GM12878 (cell line): ENCODE data around the gene TRMT1. TPM values are rescaled to one million over a fixed set of nuclear protein-coding genes. Genes with fewer than 3 reads are reported as not detected.

ENCODE experiments used
- BHLHE40 ChIP-seq, 2 experiments: fragments of 450-650 bp in 1 of 2; IDR thresholded peaks; 2 replicates each; pipeline ENCODE4 v1.6.1; 2011 to 2017; ENCODE audit warnings: low read depth in 2 of 2, borderline replicate concordance in 1 of 2, improper control_type of control experiment in 1 of 2, low read length in 1 of 2, mild to moderate bottlenecking in 1 of 2
- BMI1 ChIP-seq: fragments of 450-650 bp; IDR thresholded peaks from 2 replicates; pipeline ENCODE4 v1.6.1; 2016; ENCODE audit warnings: mild to moderate bottlenecking, moderate library complexity, borderline replicate concordance
- CBX3 ChIP-seq: fragments of 200-600 bp; sonication (generic); IDR thresholded peaks from 2 replicates; pipeline ENCODE4 v1.6.1; 2016; ENCODE audit warnings: low read depth, borderline replicate concordance
- CEBPB ChIP-seq, 2 experiments: fragments of 150-350 bp in 1 of 2; IDR thresholded peaks; 2 replicates each; pipeline ENCODE4 v1.6.1; 2012 to 2014; ENCODE audit warnings: low read depth in 2 of 2, low read length in 2 of 2, borderline replicate concordance in 1 of 2, inconsistent platforms in 1 of 2
- EZH2 ChIP-seq: IDR thresholded peaks from 2 replicates; pipeline ENCODE4 v1.6.1; 2012; ENCODE audit warnings: low read depth, mild to moderate bottlenecking, control low read depth, inconsistent platforms, low read length, borderline replicate concordance; ENCODE audit not compliant: control insufficient read depth
- GABPA ChIP-seq: IDR thresholded peaks from 2 replicates; pipeline ENCODE4 v1.6.1; 2014; ENCODE audit warnings: antibody characterized with exemption, low read depth, mild to moderate bottlenecking, inconsistent platforms
- IKZF2 ChIP-seq, 2 experiments: fragments of 450-650 bp; IDR thresholded peaks; 2 replicates each; pipeline ENCODE4 v1.6.1; 2017; ENCODE audit warnings: mild to moderate bottlenecking in 2 of 2, moderate library complexity in 2 of 2
- MYB ChIP-seq: fragments of 150-350 bp; IDR thresholded peaks from 2 replicates; pipeline ENCODE4 v1.6.1; 2014; ENCODE audit warnings: mild to moderate bottlenecking, low read depth, low read length, borderline replicate concordance
- NBN ChIP-seq: fragments of 450-650 bp; IDR thresholded peaks from 2 replicates; pipeline ENCODE4 v1.6.1; 2016
- NRF1 ChIP-seq: conservative IDR thresholded peaks from 2 replicates; pipeline ENCODE4 v1.6.1; 2011; ENCODE audit warnings: mild to moderate bottlenecking, low read depth, low read length, improper control_type of control experiment
- PAX8 ChIP-seq: fragments of 450-650 bp; IDR thresholded peaks from 2 replicates; pipeline ENCODE4 v1.6.1; 2017; ENCODE audit warnings: mild to moderate bottlenecking, moderate library complexity
- PML ChIP-seq: IDR thresholded peaks from 2 replicates; pipeline ENCODE4 v1.6.1; 2012; ENCODE audit warnings: low read length, inconsistent platforms
- POLR2AphosphoS5 ChIP-seq: IDR thresholded peaks from 2 replicates; pipeline ENCODE4 v1.6.1; 2011; ENCODE audit warnings: mild to moderate bottlenecking, low read length, inconsistent platforms
- RELA ChIP-seq: fragments of 450-650 bp; IDR thresholded peaks from 2 replicates; pipeline ENCODE4 v1.8.0; 2014; ENCODE audit warnings: borderline replicate concordance; ENCODE audit not compliant: partially characterized antibody
- SRF ChIP-seq, 2 experiments: IDR thresholded peaks; 2 replicates each; pipeline ENCODE4 v1.6.1; 2011; ENCODE audit warnings: low read depth in 2 of 2, low read length in 2 of 2, mild to moderate bottlenecking in 1 of 2, moderate library complexity in 1 of 2
- STAT3 ChIP-seq: IDR thresholded peaks from 2 replicates; pipeline ENCODE4 v1.6.1; 2011; ENCODE audit warnings: low read depth, low read length, improper control_type of control experiment
- TARDBP ChIP-seq: IDR thresholded peaks from 2 replicates; pipeline ENCODE4 v1.6.1; 2016; ENCODE audit warnings: borderline replicate concordance
- YBX1 ChIP-seq: fragments of 450-650 bp; IDR thresholded peaks from 2 replicates; pipeline ENCODE4 v1.6.1; 2016; ENCODE audit warnings: antibody characterized with exemption
- polyA plus RNA-seq, 11 experiments: library from polyadenylated mRNA; depleted of rRNA in 4 of 11; unstranded in 6 of 11; stranded (reverse) in 5 of 11; fragments of >200 nt; fragmentation: Nextera tagmentation in 4 of 11; fragmentation: Illumina TruSeq in 1 of 11; extraction: Ambion mirVana in 4 of 11; extraction: Trizol in 1 of 11; gene quantifications; 1 replicate in 1 of 11; 2 replicates in 10 of 11; pipeline versions ENCODE4 v1.2.1 to v1.2.3, GENCODE V29; 2011 to 2016; ENCODE audit warnings: inconsistent platforms in 2 of 11, missing spikeins in 2 of 11, low read depth in 1 of 11
- total RNA-seq, 4 experiments: library from RNA; depleted of rRNA in 3 of 4; stranded (reverse); fragments of >200 nt in 3 of 4; fragmentation: Illumina TruSeq in 1 of 4; extraction: Trizol in 1 of 4; gene quantifications; 2 replicates each; pipeline versions ENCODE4 v1.2.1 to v1.2.3, GENCODE V29; 2013 to 2021
- TF ChIP-seq, protein P1 (sequence below): fragments of 150-350 bp; IDR thresholded peaks from 2 replicates; pipeline ENCODE4 v1.6.1; 2014; ENCODE audit warnings: mild to moderate bottlenecking, low read depth, low read length
- TF ChIP-seq, protein P2 (sequence below): fragments of 450-650 bp; IDR thresholded peaks from 2 replicates; pipeline ENCODE4 v1.6.1; 2016; ENCODE audit warnings: mild to moderate bottlenecking, moderate library complexity, borderline replicate concordance
- TF ChIP-seq, protein P3 (sequence below): fragments of 450-650 bp; IDR thresholded peaks from 2 replicates; pipeline ENCODE4 v1.6.1; 2017; ENCODE audit warnings: mild to moderate bottlenecking, moderate library complexity

TRMT1 gene
- total and polyA plus RNA-seq, 10 of the 15 experiments (the other 5 are each of a cell fraction or from before 2014, with no cell fraction given): 3.4 to 68.8 (median 34.8) TPM

DNA sequence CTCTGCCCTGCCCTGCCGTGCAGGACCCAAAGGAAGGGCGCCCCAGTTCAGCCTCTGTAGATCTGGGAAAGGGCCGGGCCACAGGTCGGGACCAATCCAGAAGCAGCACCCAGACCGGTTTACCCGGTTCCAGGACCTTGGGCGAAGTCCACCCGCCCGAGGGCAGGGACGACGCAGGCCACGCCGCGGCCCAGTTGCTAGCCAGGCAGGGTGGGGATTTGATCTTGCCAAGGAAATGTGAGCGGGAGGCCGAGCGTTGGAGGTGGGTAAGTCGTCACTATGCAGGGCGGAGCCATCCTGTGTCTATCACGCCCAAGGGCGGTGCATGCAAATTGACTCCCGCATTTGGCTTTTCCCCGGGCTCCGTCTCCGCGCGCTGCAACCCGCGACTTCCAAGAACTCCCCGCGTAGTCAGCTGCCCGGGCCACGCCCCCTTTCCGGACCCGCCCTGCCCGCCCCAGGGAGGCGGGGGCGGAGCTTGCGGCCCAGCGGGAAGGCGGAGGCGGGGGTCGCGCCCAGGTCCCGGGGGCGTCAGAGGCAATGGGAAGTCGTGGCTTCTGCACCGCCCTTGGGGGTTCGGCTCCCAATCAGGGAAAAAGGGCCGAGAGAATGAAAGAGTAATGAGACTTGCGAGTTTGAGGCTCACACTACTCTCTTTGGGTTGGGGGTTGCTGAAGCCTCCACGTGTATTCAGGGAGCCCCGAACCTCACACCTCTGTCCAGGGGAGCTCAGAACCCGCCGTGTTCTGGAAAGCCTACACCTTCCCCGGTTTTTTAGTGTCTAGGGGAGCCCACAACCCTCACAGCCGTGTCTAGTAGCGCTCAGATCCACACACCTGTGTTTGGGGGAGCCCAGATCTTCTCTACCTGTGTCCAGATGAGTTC lies 46.4 kb upstream of the TRMT1 start (continued):
- no peak for TF ChIP-seq CBX3
- peak; percentile 66; the same call in 1 of the 2 replicates for TF ChIP-seq POLR2AphosphoS5
- no peak for TF ChIP-seq RELA
- TF ChIP-seq BHLHE40 (IDR thresholded peaks at IDR 0.05; ENCODE audit: borderline replicate concordance in 1 of 2, low read depth in 2 of 2, low read length in 1 of 2): peak in 1 of 2 experiments; percentile 71; a peak in 2 of 4 replicates
- TF ChIP-seq MYB: no peak
- TF ChIP-seq, protein P1, sequence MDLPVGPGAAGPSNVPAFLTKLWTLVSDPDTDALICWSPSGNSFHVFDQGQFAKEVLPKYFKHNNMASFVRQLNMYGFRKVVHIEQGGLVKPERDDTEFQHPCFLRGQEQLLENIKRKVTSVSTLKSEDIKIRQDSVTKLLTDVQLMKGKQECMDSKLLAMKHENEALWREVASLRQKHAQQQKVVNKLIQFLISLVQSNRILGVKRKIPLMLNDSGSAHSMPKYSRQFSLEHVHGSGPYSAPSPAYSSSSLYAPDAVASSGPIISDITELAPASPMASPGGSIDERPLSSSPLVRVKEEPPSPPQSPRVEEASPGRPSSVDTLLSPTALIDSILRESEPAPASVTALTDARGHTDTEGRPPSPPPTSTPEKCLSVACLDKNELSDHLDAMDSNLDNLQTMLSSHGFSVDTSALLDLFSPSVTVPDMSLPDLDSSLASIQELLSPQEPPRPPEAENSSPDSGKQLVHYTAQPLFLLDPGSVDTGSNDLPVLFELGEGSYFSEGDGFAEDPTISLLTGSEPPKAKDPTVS: no peak
- TF ChIP-seq YBX1: no peak
- no peak for TF ChIP-seq BMI1
- peak; percentile 35; the same call in 1 of the 2 replicates for TF ChIP-seq PML
- no peak for TF ChIP-seq GABPA
- TF ChIP-seq EZH2: no peak
- no peak for TF ChIP-seq NBN
- no peak for TF ChIP-seq CEBPB (IDR thresholded peaks at IDR 0.05; ENCODE audit: borderline replicate concordance in 1 of 2, low read depth in 2 of 2, low read length in 2 of 2)
- TF ChIP-seq TARDBP: no peak
- no peak for TF ChIP-seq STAT3
- no peak for TF ChIP-seq PAX8
- TF ChIP-seq, protein P2, sequence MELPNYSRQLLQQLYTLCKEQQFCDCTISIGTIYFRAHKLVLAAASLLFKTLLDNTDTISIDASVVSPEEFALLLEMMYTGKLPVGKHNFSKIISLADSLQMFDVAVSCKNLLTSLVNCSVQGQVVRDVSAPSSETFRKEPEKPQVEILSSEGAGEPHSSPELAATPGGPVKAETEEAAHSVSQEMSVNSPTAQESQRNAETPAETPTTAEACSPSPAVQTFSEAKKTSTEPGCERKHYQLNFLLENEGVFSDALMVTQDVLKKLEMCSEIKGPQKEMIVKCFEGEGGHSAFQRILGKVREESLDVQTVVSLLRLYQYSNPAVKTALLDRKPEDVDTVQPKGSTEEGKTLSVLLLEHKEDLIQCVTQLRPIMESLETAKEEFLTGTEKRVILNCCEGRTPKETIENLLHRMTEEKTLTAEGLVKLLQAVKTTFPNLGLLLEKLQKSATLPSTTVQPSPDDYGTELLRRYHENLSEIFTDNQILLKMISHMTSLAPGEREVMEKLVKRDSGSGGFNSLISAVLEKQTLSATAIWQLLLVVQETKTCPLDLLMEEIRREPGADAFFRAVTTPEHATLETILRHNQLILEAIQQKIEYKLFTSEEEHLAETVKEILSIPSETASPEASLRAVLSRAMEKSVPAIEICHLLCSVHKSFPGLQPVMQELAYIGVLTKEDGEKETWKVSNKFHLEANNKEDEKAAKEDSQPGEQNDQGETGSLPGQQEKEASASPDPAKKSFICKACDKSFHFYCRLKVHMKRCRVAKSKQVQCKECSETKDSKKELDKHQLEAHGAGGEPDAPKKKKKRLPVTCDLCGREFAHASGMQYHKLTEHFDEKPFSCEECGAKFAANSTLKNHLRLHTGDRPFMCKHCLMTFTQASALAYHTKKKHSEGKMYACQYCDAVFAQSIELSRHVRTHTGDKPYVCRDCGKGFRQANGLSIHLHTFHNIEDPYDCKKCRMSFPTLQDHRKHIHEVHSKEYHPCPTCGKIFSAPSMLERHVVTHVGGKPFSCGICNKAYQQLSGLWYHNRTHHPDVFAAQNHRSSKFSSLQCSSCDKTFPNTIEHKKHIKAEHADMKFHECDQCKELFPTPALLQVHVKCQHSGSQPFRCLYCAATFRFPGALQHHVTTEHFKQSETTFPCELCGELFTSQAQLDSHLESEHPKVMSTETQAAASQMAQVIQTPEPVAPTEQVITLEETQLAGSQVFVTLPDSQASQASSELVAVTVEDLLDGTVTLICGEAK: no peak
- TF ChIP-seq NRF1: no peak
- TF ChIP-seq SRF (IDR thresholded peaks at IDR 0.05; ENCODE audit: low read depth in 2 of 2, low read length in 2 of 2): peak; percentile 88 to 96
- TF ChIP-seq IKZF2 (IDR thresholded peaks at IDR 0.05): peak in 1 of 2 experiments; percentile 59; a peak in 1 of 4 replicates
- TF ChIP-seq, protein P3, sequence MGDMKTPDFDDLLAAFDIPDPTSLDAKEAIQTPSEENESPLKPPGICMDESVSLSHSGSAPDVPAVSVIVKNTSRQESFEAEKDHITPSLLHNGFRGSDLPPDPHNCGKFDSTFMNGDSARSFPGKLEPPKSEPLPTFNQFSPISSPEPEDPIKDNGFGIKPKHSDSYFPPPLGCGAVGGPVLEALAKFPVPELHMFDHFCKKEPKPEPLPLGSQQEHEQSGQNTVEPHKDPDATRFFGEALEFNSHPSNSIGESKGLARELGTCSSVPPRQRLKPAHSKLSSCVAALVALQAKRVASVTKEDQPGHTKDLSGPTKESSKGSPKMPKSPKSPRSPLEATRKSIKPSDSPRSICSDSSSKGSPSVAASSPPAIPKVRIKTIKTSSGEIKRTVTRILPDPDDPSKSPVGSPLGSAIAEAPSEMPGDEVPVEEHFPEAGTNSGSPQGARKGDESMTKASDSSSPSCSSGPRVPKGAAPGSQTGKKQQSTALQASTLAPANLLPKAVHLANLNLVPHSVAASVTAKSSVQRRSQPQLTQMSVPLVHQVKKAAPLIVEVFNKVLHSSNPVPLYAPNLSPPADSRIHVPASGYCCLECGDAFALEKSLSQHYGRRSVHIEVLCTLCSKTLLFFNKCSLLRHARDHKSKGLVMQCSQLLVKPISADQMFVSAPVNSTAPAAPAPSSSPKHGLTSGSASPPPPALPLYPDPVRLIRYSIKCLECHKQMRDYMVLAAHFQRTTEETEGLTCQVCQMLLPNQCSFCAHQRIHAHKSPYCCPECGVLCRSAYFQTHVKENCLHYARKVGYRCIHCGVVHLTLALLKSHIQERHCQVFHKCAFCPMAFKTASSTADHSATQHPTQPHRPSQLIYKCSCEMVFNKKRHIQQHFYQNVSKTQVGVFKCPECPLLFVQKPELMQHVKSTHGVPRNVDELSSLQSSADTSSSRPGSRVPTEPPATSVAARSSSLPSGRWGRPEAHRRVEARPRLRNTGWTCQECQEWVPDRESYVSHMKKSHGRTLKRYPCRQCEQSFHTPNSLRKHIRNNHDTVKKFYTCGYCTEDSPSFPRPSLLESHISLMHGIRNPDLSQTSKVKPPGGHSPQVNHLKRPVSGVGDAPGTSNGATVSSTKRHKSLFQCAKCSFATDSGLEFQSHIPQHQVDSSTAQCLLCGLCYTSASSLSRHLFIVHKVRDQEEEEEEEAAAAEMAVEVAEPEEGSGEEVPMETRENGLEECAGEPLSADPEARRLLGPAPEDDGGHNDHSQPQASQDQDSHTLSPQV: no peak
